H9 (cell line): ENCODE results near the gene IL1B. TPM values are rescaled to one million over a fixed set of nuclear protein-coding genes. Genes with fewer than 3 reads are reported as not detected.

Experiments used
- DNase-seq: peaks from one replicate; pipeline ENCODE4 v3.0.0-alpha.2; 2017
- H2AFZ ChIP-seq: one replicate; pipeline ENCODE4 v1.6.1; 2013; ENCODE audit warnings: mild to moderate bottlenecking, low read length, control low read depth, moderate library complexity
- H2AK5ac ChIP-seq: 2 replicates; pipeline ENCODE4 v1.6.1; 2013; ENCODE audit warnings: low read length, control low read depth, mixed read lengths; ENCODE audit not compliant: insufficient read length
- H2BK120ac ChIP-seq: one replicate; pipeline ENCODE4 v1.6.1; 2013; ENCODE audit warnings: low read depth, mild to moderate bottlenecking, low read length, control low read depth, inconsistent platforms; ENCODE audit not compliant: poor library complexity, severe bottlenecking
- H2BK12ac ChIP-seq: 2 replicates; pipeline ENCODE4 v1.6.1; 2013; ENCODE audit warnings: low read length, control low read depth, mixed read lengths, low read depth; ENCODE audit not compliant: insufficient read length
- H2BK15ac ChIP-seq: 2 replicates; pipeline ENCODE4 v1.6.1; 2013; ENCODE audit warnings: low read depth, low read length, control low read depth
- H2BK20ac ChIP-seq: one replicate; pipeline ENCODE4 v1.6.1; 2013; ENCODE audit warnings: low read depth, mild to moderate bottlenecking, low read length, control low read depth, inconsistent platforms; ENCODE audit not compliant: poor library complexity, severe bottlenecking
- H2BK5ac ChIP-seq: 2 replicates; pipeline ENCODE4 v1.6.1; 2013; ENCODE audit warnings: low read length, control low read depth, mixed read lengths; ENCODE audit not compliant: insufficient read length
- H3K14ac ChIP-seq: 2 replicates; pipeline ENCODE4 v1.6.1; 2013; ENCODE audit warnings: low read length, control low read depth; ENCODE audit not compliant: insufficient read depth
- H3K18ac ChIP-seq: 2 replicates; pipeline ENCODE4 v1.6.1; 2013; ENCODE audit warnings: low read depth, mild to moderate bottlenecking, mixed read lengths, low read length, control low read depth; ENCODE audit not compliant: insufficient read length
- H3K23ac ChIP-seq: 2 replicates; pipeline ENCODE4 v1.6.1; 2013; ENCODE audit warnings: low read length, control low read depth, mixed read lengths, low read depth; ENCODE audit not compliant: insufficient read length
- H3K23me2 ChIP-seq: 2 replicates; pipeline ENCODE4 v1.6.1; 2013; ENCODE audit warnings: low read depth, mild to moderate bottlenecking, mixed read lengths, low read length, control low read depth; ENCODE audit not compliant: insufficient read length, poor library complexity, severe bottlenecking
- H3K27ac ChIP-seq: 2 replicates; pipeline ENCODE4 v1.5.1; 2013; ENCODE audit warnings: low read length, control low read depth, mixed read lengths, low read depth; ENCODE audit not compliant: insufficient read length
- H3K27me3 ChIP-seq: 2 replicates; pipeline ENCODE4 v1.6.1; 2013; ENCODE audit warnings: low read length, control low read depth, inconsistent platforms; ENCODE audit not compliant: insufficient read depth
- H3K4ac ChIP-seq: 2 replicates; pipeline ENCODE4 v1.6.1; 2013; ENCODE audit warnings: low read depth, mild to moderate bottlenecking, control low read depth, inconsistent platforms, low read length, moderate library complexity
- H3K4me1 ChIP-seq: 2 replicates; pipeline ENCODE4 v1.6.1; 2013; ENCODE audit warnings: low read length, control low read depth, inconsistent platforms; ENCODE audit not compliant: insufficient read depth
- H3K4me2 ChIP-seq: 2 replicates; pipeline ENCODE4 v1.6.1; 2013; ENCODE audit warnings: low read length, control low read depth, mixed read lengths; ENCODE audit not compliant: insufficient read length, insufficient read depth
- H3K56ac ChIP-seq: 2 replicates; pipeline ENCODE4 v1.6.1; 2013; ENCODE audit warnings: low read depth, mild to moderate bottlenecking, mixed read lengths, low read length, control low read depth; ENCODE audit not compliant: insufficient read length
- H3K79me1 ChIP-seq: 2 replicates; pipeline ENCODE4 v1.6.1; 2013; ENCODE audit warnings: low read depth, mild to moderate bottlenecking, moderate library complexity, low read length, control low read depth, inconsistent platforms; ENCODE audit not compliant: insufficient read depth, poor library complexity, severe bottlenecking
- H3K79me2 ChIP-seq: 2 replicates; pipeline ENCODE4 v1.6.1; 2013; ENCODE audit warnings: low read length, control low read depth, inconsistent platforms; ENCODE audit not compliant: insufficient read depth
- H3K9ac ChIP-seq: 2 replicates; pipeline ENCODE4 v1.6.1; 2013; ENCODE audit warnings: low read length, control low read depth, mixed read lengths; ENCODE audit not compliant: insufficient read length; ENCODE audit errors: extremely low read depth
- H3K9me3 ChIP-seq: one replicate; pipeline ENCODE4 v1.6.1; 2013; ENCODE audit warnings: low read depth, low read length, inconsistent platforms; ENCODE audit not compliant: control insufficient read depth
- H3T11ph ChIP-seq: one replicate; pipeline ENCODE4 v1.6.1; 2013; ENCODE audit warnings: mild to moderate bottlenecking, low read length, control low read depth, inconsistent platforms
- H4K20me1 ChIP-seq: one replicate; pipeline ENCODE4 v1.6.1; 2013; ENCODE audit not compliant: control insufficient read depth, insufficient read length, insufficient read depth
- H4K5ac ChIP-seq: 2 replicates; pipeline ENCODE4 v1.6.1; 2013; ENCODE audit warnings: low read depth, mild to moderate bottlenecking, mixed read lengths, low read length, control low read depth; ENCODE audit not compliant: insufficient read length
- H4K8ac ChIP-seq: replicated peaks from 2 replicates; pipeline ENCODE4 v1.6.1; 2013; ENCODE audit warnings: low read length, control low read depth, mixed read lengths, low read depth; ENCODE audit not compliant: insufficient read length
- H4K91ac ChIP-seq: 2 replicates; pipeline ENCODE4 v1.6.1; 2013; ENCODE audit warnings: low read depth, mild to moderate bottlenecking, moderate library complexity, mixed read lengths, low read length, control low read depth; ENCODE audit not compliant: insufficient read length
- H3K27ac Mint-ChIP-seq, 3 experiments: 2 replicates in 2 of 3; 3 replicates in 1 of 3; pipeline ENCODE4 v1.8.0; 2020 to 2021; ENCODE audit warnings: mixed read lengths in 3 of 3, mild to moderate bottlenecking in 1 of 3, moderate library complexity in 1 of 3
- H3K27me3 Mint-ChIP-seq: 2 replicates; pipeline ENCODE4 v1.8.0; 2021; ENCODE audit warnings: low read depth, mild to moderate bottlenecking, moderate library complexity, mixed read lengths
- H3K36me3 Mint-ChIP-seq, 3 experiments: 2 replicates in 2 of 3; 3 replicates in 1 of 3; pipeline ENCODE4 v1.8.0; 2020 to 2021; ENCODE audit warnings: low read depth in 3 of 3, mixed read lengths in 3 of 3; ENCODE audit not compliant: insufficient read depth in 1 of 3
- H3K4me1 Mint-ChIP-seq, 2 experiments: 2 replicates each; pipeline ENCODE4 v1.8.0; 2020; ENCODE audit warnings: mixed read lengths in 2 of 2
- H3K4me3 Mint-ChIP-seq, 2 experiments: 2 replicates in 1 of 2; 3 replicates in 1 of 2; pipeline ENCODE4 v1.8.0; 2020 to 2021; ENCODE audit warnings: mild to moderate bottlenecking in 2 of 2, mixed read lengths in 2 of 2, moderate library complexity in 1 of 2
- H3K9me3 Mint-ChIP-seq, 2 experiments: 2 replicates in 1 of 2; 3 replicates in 1 of 2; pipeline ENCODE4 v1.8.0; 2020; ENCODE audit warnings: mild to moderate bottlenecking in 2 of 2, mixed read lengths in 2 of 2, moderate library complexity in 1 of 2
- WGBS: extraction: QIAGEN DNeasy Blood & Tissue Kit; methylation state at CpG from one replicate; pipeline ENCODE4 v1.1.7; 2013; ENCODE audit warnings: missing lambda C conversion rate, low lambda C conversion rate, mixed read lengths; ENCODE audit not compliant: insufficient read length; ENCODE audit errors: extremely low coverage; 5-methylcytosine and 5-hydroxymethylcytosine counted together
- total RNA-seq: library from RNA; stranded (reverse); gene quantifications from 2 replicates; pipeline ENCODE4 v1.2.1, GENCODE V29; 2021
- TF ChIP-seq, protein P1 (sequence below): fragments of 200-600 bp; sonication (generic); conservative IDR thresholded peaks from 3 replicates; pipeline ENCODE4 v1.8.0; 2021; ENCODE audit warnings: antibody characterized with exemption, mild to moderate bottlenecking

The IL1B gene
- total RNA-seq, 1 experiment from 2014 or later: not detected

DNA sequence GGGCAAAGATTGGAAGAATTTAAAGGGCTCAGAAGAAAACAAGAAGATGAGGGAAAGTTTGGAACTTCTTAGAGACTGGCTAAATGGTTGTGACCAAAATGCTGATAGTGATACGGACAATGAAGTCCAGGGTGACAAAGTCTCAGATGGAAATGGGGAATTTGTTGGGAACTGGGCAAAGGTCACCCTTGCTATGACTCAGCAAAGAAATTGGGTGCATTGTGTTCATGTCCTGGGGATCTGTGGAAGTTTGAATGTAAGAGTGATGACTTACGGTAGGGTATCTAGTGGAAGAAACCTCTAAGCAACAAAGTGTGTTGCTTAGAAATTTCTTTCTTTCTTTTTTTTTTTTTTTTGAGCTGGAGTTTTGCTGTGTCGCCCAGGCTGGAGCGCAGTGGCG, 46.3 kb downstream of the IL1B start:
- Mint-ChIP-seq H3K27ac (0 out of 7 replicates have a peak overlapping the region, but pooled peaks of 1 of the 3 experiments have one; percentile 6), H3K9me3 (peaks cover 3 to 4% of the 10 kb centered on the region in 2 experiments; a peak in 4 of 5 replicates), H3K4me1 (peaks cover 32 to 53% of the 10 kb centered on the region in 2 experiments), H3K36me3 (peaks cover 1 to 5% (median 3%) of the 10 kb centered on the region in 3 experiments; a peak in 4 of 7 replicates), H3K27me3 (no peaks in the 10 kb centered on the region), H3K4me3 (no peak overlapping the region)
- no peak overlapping the region for H4K91ac ChIP-seq
- no peak overlapping the region for H4K5ac ChIP-seq
- peak overlapping the region; percentile 68 for H3T11ph ChIP-seq
- H3K79me1 ChIP-seq: no peaks in the 10 kb centered on the region
- no peak overlapping the region for H3K18ac ChIP-seq
- H3K4me2 ChIP-seq: no peak overlapping the region
- no peak overlapping the region for H2BK12ac ChIP-seq
- no peak overlapping the region for H3K56ac ChIP-seq
- H2BK5ac ChIP-seq: no peak overlapping the region
- DNase-seq: no peak
- TF ChIP-seq, protein P1, sequence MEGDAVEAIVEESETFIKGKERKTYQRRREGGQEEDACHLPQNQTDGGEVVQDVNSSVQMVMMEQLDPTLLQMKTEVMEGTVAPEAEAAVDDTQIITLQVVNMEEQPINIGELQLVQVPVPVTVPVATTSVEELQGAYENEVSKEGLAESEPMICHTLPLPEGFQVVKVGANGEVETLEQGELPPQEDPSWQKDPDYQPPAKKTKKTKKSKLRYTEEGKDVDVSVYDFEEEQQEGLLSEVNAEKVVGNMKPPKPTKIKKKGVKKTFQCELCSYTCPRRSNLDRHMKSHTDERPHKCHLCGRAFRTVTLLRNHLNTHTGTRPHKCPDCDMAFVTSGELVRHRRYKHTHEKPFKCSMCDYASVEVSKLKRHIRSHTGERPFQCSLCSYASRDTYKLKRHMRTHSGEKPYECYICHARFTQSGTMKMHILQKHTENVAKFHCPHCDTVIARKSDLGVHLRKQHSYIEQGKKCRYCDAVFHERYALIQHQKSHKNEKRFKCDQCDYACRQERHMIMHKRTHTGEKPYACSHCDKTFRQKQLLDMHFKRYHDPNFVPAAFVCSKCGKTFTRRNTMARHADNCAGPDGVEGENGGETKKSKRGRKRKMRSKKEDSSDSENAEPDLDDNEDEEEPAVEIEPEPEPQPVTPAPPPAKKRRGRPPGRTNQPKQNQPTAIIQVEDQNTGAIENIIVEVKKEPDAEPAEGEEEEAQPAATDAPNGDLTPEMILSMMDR: no peak
- no peak overlapping the region for H2AFZ ChIP-seq
- H3K23ac ChIP-seq: no peak overlapping the region
- no peak overlapping the region for H2BK15ac ChIP-seq
- H3K9me3 ChIP-seq: no peaks in the 10 kb centered on the region
- no peak overlapping the region for H3K27ac ChIP-seq
- H3K23me2 ChIP-seq: no peaks in the 10 kb centered on the region
- H3K4ac ChIP-seq: no peak overlapping the region
- H3K79me2 ChIP-seq: no peaks in the 10 kb centered on the region
- H4K20me1 ChIP-seq: no peaks in the 10 kb centered on the region
- H3K27me3 ChIP-seq: no peaks in the 10 kb centered on the region
- H2BK120ac ChIP-seq: no peak overlapping the region
- WGBS: no CpG with 5 or more reads among the region's 5 CpGs
- no peak overlapping the region for H3K14ac ChIP-seq
- H2BK20ac ChIP-seq: no peak overlapping the region
- H2AK5ac ChIP-seq: no peak overlapping the region
- H4K8ac ChIP-seq: no peak overlapping the region
- H3K4me1 ChIP-seq: peaks cover 3% of the 10 kb centered on the region; the same call in 1 of the 2 replicates
- no peak overlapping the region for H3K9ac ChIP-seq
